Loucy (cell line): ENCODE measurements around the gene DGKI.

Source experiments
- EZH2phosphoT487 ChIP-seq: fragments of 200-600 bp; IDR thresholded peaks from 2 replicates; pipeline ENCODE4 v1.6.1; 2018; ENCODE audit warnings: antibody characterized with exemption, mild to moderate bottlenecking, moderate library complexity, borderline replicate concordance
- TF ChIP-seq, protein P1 (sequence below): fragments of 200-600 bp; sonication (generic); conservative IDR thresholded peaks from 2 replicates; pipeline ENCODE4 v1.5.1; 2014; ENCODE audit warnings: mild to moderate bottlenecking, antibody characterized with exemption, low read length

DNA sequence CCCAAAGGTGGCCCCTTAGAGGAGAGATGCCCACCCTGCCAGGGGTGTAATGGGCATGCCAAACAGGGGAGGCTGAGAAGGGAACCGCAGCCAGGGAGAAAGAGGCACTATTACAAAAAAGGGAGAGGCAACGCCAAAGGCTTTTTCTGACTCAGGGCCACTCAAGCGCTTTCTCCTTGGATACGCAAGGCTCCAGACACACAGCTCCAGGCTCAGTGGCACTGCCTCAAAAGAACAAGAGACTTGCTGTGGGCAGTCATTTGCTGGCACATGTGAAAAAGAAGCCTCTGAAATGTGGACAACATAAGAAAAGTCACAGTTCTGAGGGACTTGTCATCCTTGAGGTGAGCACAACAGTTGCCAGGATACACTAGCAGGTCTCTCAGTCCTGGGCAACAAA, 128.4 kb downstream of the DGKI start:
- TF ChIP-seq, protein P1, sequence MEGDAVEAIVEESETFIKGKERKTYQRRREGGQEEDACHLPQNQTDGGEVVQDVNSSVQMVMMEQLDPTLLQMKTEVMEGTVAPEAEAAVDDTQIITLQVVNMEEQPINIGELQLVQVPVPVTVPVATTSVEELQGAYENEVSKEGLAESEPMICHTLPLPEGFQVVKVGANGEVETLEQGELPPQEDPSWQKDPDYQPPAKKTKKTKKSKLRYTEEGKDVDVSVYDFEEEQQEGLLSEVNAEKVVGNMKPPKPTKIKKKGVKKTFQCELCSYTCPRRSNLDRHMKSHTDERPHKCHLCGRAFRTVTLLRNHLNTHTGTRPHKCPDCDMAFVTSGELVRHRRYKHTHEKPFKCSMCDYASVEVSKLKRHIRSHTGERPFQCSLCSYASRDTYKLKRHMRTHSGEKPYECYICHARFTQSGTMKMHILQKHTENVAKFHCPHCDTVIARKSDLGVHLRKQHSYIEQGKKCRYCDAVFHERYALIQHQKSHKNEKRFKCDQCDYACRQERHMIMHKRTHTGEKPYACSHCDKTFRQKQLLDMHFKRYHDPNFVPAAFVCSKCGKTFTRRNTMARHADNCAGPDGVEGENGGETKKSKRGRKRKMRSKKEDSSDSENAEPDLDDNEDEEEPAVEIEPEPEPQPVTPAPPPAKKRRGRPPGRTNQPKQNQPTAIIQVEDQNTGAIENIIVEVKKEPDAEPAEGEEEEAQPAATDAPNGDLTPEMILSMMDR = no peak
- TF ChIP-seq EZH2phosphoT487 = no peak
